Right ventricle myocardium inferior (tissue), 1 donor: Measurements from ENCODE around the gene CFAP210. TPM values are rescaled to one million over a fixed set of nuclear protein-coding genes. Genes with fewer than 3 reads are reported as not detected.
"Not testable (repeated sequence)": the region's sequence is repeated elsewhere in the genome, so short reads cannot be mapped to it uniquely, and the experiment has no call there.

ENCODE experiments used
- ATAC-seq: fragments of 200-7000 bp; cut with Tn5 transposase; one replicate; pipeline ENCODE4 v1.9.1; 2020; ENCODE audit warnings: mild to moderate bottlenecking, moderate library complexity
- DNase-seq: peaks from one replicate; pipeline ENCODE4 v3.0.0; 2021; ENCODE audit errors: missing footprints
- intact Hi-C: fragments of 100-400 bp; cut with DNase I; formaldehyde crosslinking; loops from one replicate; pipeline ENCODE4 v1.11.0; 2022
- total RNA-seq: library from RNA; stranded (reverse); fragmentation: NEBNext Ultra II Directional; extraction: Animal tissue kit (Norgen Biotek cat#: 25700); gene quantifications from one replicate; pipeline ENCODE4 v1.2.1, GENCODE V29; 2021
- donor health status: DM: no; HTN: yes; CAD: no; lungs with severe emphysema.

CFAP210 gene
- total RNA-seq, 1 donor from 2014 or later, result 0.11 TPM

DNA sequence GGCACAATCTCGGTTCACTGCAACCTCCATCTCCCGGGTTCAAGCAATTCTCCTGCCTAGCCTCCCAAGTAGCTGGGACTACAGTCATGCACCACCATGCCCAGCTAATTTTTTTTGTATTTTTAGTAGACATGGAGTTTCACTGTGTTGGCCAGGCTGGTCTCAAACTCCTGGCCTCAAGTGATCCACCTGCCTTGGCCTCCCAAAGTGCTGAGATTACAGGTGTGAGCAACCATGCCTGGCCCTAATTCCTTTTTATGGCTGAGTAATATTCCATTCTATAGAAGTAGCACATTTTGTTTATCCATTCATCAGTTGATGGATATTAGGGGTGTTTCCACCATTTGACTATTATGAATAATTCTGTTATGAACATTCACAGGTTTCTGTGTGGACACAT is 9.5 kb downstream of the CFAP210 start:
- intact Hi-C loops, ATAC-seq, DNase-seq: not testable (repeated sequence)

DNA sequence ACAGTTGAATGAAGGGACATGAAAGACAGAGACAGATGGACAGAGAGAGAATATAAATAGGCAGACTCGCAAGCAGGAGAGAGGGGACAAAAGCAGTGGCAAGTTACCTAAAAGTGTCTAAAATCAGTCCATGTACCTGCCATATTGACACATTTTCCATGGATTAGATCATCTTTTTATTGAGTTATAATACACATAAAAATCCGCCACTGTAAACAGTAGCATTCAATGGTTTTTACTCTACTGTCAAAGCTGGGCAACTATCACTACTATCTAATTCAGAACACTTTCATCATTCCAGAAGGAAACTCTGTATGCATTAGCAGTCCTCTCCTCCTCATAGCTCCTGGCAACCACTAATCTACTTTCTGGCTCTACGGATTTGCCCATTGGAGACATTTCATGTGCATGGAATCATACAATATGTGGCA is 10.1 kb downstream of the CFAP210 start:
- intact Hi-C loops, result no loop called here
- ATAC-seq, result no peak
- DNase-seq, result no peak

DNA sequence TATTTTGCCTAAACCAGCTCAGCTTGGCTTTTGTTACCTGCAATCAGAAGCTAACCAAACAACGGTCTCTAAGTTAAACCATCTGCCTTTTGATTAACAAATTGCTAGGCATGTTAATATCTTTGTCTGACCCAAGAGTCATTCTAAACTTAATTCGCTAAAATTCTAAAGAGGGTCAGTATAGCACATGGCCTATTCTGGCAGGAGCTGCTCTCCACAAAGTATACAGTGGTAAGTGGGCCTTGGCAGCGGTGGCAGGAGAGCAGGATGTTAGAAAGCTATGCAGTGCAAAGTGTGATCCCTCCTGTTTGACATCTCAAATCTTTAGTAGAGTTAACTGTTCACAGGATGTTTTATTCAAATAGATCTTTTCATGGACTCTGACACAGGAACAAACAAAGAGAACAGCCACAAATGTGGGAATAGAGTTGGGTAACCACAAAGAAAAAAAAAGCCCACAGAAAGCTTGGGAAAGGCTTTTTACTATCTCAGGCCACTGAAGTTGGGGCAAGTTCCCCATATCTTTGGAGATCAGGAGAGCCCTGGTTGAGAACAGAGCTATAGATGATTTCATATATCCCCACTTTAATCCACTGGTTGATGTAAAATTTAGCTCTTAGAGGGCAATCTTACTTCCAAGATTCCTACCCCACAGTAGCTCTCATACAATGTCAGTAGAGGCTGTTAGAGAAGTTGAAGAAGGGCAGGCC is 10.6 kb downstream of the CFAP210 start:
- DNase-seq, result no peak
- ATAC-seq, result no peak
- intact Hi-C loops, result no loop called here

DNA sequence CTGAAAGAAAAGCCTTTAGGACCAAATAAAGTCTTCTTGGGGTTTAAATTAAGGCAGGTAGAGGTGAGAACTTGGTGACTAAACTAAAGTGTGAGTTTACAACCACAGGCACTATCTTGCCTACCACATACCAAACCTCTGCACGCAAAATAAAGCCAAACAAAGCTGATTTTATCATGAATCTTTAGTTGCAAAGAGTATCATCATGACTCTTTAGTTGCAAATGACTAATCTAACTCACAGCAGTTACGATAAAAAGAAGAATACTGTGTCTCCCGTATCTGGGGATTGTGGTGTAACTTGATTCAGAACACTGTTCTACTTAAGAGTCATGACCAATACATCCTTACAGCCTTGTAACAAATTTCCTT is 11.2 kb downstream of the CFAP210 start:
- intact Hi-C loops, result no loop called here
- ATAC-seq (no peak), DNase-seq (no peak)

DNA sequence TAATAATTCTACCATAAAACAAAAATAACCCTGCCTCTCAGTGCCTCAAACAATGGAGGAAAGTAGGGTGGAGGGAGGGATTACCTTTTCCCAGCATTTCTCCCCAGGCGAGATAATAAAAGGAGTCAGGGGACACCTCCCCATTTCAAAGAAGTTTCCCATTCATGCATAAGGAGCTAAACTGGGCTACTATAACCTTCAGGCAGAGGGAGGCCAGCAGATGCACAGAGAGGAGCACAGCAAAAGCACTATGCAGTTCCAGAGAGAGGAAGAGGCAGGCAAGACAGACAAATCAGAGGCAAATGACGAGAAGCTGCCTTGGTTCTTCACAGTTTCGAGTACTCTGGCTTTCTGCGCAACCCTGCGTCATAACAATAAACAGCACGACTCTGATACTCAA is 17.4 kb downstream of the CFAP210 start:
- ATAC-seq, result no peak
- no peak for DNase-seq
- intact Hi-C loops, result no loop called here

- intact Hi-C loops, result no loop called here
- no peak for DNase-seq
- no peak for ATAC-seq
Measured at GRCh38 chr2:169676357-169676756, 17.8 kb downstream of the CFAP210 start.

DNA sequence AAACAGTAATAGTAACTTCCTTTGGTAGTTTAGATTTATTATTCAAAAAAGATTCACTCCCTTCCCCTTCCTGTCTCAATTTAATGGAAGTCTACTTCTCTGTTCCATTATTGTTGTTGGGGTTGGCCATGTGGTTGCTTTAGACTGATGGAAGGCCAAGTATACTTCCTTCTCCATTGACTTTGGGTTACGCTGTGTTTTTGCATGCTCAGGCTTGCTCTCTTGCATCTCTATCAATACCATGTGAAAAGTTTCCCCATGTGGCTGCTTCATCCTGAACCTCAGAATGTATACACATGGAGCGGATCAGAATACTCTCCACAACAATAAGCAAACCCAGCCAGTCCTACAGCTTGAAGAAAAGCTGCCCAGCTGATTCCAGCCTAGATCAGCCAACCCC is 20.3 kb downstream of the CFAP210 start:
- ATAC-seq, result no peak
- intact Hi-C loops, result no loop called here
- DNase-seq, result no peak

DNA sequence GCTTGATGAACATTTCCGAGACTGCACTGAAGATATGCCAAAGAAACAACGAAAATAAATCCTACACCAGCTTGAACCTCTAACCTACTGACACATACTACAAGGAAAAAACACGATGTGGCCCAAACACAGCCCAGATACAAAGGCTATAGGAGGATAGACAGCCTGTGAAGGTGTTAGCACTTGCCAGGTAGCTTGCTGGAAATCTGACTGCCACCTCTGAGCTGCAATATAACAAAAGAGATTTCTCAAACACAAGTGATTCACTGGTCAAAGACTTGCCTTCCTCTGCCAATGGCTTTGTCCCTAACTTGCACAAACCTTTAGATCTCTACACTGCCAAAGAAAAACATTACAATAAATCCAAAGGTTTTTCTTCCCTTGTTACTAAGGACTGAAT is 21.1 kb downstream of the CFAP210 start:
- ATAC-seq (no peak), DNase-seq (no peak)
- intact Hi-C loops, result no loop called here

DNA sequence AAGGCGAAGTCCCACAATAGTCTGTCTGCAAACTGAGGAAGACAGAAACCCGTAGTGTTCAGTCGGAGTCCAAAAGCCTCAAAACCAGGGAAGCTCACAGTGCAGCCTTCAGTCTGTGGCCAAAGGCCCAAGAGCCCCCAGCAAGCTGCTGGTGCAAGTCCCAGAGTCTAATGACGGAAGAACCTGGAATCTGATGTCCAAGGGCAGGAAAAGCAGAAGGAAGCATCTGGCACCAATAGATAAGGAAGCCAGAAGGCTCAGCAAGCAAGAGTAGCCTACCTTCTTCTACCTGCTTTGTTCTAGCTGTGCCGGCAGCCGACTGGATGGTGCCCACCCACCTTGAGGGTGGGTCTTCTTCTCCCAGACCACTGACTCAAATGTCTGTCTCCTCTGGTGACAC is 21.8 kb downstream of the CFAP210 start:
- ATAC-seq (no peak), DNase-seq (no peak)
- intact Hi-C loops, result no loop called here

DNA sequence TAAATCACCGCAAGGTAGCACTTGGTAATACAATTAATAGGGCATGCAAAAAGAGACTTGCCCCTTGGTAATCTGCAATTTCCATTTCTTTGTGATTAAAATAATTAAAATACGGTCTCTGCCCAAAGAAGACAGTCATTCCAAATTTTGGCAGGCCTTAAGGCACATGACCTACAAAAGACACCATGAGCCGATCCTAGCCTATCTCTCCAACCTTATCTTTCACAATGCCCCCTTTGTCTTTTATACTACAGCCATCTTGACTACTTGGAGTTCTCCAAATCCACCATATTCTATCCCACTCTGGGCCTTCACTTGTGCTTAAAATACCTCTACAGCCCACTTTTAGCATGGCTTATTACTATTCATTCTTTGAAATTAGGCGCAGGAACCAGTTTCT is 23.3 kb downstream of the CFAP210 start:
- DNase-seq (no peak), ATAC-seq (no peak)
- intact Hi-C loops, result no loop called here

DNA sequence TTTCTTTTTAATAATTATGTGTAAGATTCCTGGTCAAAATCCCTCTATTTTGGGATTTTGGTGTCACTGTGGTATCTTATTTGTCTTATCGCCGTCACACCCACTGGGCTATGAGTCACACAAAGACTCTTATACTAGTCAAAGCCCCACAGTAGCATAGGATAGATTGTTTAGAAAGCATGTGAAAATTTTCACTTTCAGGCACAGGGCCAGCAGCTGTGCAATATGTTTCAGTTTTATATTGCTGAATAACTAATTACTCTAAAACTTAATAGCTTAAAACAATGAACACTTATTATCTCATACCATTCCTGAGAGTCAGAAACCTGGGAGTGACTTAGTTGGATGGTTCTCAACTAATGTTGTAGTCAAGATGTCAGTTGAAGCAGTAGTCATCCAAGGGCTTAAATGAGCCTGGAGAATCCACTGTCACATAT is 24.0 kb downstream of the CFAP210 start:
- intact Hi-C loops, result no loop called here
- no peak for ATAC-seq
- DNase-seq, result no peak

DNA sequence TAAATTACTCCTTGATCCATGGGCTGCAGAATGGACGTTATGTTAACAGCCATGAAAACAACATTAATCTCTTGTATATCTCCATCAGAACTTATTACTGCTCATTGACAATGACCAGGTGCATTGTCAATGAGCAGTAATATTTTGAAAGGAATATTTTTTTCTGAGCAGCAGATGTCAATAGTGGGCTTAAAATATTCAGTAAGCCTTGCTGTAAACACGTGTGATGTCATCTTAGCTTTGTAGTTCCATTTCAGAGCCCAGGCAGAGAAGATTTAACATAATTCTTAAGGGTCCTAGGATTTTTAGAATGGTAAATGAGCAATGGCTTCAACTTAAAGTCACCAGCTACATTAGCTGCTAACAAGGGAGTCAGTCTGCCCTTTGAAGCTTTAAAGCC is 26.6 kb downstream of the CFAP210 start:
- no peak for DNase-seq
- ATAC-seq, result no peak
- intact Hi-C loops, result no loop called here

- intact Hi-C loops, result no loop called here
- no peak for ATAC-seq
- DNase-seq, result no peak
Measured at GRCh38 chr2:169664978-169665930, 29.0 kb downstream of the CFAP210 start.

- DNase-seq (no peak), ATAC-seq (no peak)
- intact Hi-C loops, result no loop called here
Measured at GRCh38 chr2:169664600-169664977, 29.6 kb downstream of the CFAP210 start.

DNA sequence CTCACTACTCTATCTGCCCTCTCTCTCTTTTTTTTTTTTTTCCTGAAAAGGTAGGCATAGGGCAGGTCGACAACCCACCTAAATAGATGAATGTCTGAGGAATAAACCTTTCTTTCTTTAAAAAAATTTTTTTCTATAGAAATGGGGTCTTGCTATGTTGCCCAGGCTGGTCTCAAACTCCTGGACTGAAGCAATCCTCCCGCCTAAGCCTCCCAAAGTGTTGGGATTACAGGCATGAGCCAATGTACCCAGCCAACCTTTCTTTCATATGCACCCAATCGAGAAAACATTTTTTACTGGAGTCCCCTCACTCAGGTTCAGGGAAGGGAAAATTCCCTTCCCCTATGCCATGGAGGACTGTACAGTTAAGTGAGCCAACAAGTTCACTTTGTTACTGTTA is 31.0 kb downstream of the CFAP210 start:
- intact Hi-C loops, result no loop called here
- no peak for ATAC-seq
- DNase-seq, result no peak

DNA sequence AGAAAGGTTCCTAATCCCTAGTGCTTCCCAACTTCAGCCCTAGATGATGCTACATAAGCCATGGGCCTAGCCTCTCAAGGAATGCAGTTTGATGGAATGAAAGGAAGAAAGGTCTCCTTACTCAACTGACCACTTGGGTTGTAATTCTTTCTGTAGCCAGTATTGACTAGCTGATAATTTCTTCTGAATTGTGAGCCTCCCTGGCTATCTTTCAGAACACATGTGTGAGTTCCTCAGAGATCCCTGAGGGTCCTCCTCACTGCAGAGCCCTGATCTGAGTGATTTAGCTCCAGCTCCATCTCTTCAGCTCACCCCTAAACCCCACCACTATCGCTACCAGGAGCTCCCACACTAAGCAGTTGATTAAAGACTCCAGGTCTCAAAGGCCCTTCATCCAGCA is 31.5 kb downstream of the CFAP210 start:
- intact Hi-C loops, result no loop called here
- ATAC-seq, result no peak

GRCh38 chr2:169661265-169661664 is 32.9 kb downstream of the CFAP210 start:
- DNase-seq, result no peak
- ATAC-seq, result no peak
- intact Hi-C loops, result no loop called here

More for the DNA sequence above, 31.5 kb downstream of the CFAP210 start:
- DNase-seq, result no peak

DNA sequence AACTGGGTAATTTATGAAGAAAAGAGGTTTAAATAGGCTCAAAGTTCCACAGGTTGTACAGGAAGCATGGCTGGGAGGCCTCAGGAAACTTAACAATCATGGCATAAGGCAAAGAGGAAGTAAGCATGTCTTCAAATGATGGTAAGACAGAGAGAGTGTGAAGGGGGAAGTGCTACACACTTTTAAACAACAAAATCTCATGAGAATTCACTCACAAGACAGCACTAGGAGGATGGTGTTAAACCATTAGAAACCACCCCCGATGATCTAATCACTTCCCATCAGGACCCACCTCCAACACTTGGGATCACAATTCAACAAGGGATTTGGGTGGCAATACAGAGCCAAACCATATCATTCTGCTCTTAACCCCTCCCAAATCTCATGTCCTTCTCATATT is 34.9 kb downstream of the CFAP210 start:
- DNase-seq (no peak), ATAC-seq (no peak)
- intact Hi-C loops, result no loop called here

GRCh38 chr2:169658877-169659276 is 35.3 kb downstream of the CFAP210 start:
- DNase-seq (no peak), ATAC-seq (no peak)
- intact Hi-C loops, result no loop called here

DNA sequence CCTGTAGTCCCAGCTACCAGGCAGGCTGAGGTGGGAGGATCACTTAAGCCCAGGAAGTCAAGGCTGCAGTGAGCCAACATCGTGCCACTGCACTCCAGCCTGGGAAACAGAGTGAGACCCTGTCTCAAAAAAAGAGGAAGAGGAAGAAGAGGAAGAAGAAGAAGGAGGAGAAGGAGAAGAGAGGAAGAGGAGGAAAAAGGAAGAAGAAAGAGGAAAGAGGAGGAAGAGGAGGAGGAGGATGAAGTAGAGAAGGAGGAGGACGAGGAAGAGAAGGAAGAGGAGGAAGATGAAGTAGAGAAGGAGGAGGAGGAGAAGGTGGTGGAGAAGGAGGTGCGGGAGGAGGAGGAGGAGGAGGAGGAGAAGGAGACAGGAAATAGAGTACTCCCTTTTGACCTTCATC is 38.0 kb downstream of the CFAP210 start:
- ATAC-seq (no peak), DNase-seq (no peak)
- intact Hi-C loops, result no loop called here
